HG03520 (cell line): ENCODE data around the gene TMEM145.
"Not testable (repeated sequence)": the region's sequence is repeated elsewhere in the genome, so short reads cannot be mapped to it uniquely, and the experiment has no call there.

ENCODE experiments used
- ATAC-seq: cut with Tn5 transposase; IDR thresholded peaks from one replicate; pipeline ENCODE4 v1.9.1; 2021; ENCODE audit warnings: mild to moderate bottlenecking, moderate library complexity; ENCODE audit not compliant: unreplicated experiment

The TMEM145 gene

DNA sequence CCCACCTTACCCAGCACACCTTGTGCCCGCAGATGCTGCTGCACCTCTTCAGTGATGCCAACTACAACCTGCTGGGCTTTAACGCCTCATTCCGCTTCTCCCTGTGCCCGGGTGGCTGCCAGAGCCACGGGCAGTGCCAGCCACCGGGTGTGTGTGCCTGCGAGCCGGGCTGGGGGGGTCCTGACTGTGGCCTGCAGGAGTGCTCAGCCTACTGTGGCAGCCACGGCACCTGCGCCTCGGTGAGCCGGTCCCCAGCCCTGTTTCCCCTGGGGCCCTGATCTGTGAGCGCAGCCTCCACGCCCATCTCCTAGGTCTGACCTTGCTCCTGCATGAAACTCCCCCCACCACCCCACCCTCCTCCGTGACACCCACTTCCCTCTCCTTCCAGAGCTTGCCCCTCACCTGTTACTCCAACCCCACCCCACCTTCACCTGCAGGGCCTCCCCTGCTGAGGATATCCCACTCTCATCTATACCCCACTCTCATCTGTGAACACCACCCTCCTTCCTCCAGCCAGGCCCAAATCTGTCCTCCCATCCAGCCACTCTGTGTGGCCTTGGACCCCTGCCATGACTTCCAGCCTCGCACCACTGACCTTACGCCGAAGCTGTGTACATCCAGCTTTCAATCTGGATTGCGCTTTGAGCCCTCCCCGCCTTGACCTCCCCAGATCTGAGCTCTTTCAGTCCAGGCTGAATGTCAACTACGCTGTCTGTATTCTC is 21.0 kb downstream of the TMEM145 start:
- no peak for ATAC-seq

DNA sequence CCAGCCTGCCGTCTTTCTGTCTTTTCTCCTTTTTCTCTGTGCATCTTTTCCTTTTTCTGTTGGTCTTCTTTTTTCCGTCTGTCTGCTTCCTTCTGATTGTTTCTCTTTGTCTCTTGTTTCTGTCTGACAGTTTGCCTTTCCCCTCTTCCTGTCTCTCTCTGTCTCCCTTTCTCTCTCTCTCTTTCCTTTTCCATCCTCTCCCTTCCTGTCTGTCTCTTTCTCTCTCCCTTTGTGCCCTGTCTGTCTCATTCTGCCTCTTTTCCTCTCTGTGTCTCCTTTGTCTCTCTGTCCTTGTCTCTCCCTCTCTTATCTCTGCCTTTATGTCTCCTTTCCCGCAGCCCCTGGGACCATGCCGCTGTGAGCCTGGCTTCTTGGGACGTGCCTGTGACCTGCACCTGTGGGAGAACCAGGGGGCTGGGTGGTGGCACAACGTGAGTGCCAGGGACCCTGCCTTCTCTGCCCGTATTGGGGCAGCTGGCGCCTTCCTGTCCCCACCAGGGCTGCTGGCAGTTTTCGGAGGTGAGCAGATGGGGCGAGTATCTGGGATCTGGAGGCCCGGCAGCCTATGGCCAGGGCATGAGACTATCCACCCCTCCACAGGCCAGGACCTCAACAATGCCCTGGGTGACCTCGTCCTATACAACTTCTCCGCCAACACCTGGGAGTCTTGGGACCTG is 21.7 kb downstream of the TMEM145 start:
- ATAC-seq: no peak

DNA sequence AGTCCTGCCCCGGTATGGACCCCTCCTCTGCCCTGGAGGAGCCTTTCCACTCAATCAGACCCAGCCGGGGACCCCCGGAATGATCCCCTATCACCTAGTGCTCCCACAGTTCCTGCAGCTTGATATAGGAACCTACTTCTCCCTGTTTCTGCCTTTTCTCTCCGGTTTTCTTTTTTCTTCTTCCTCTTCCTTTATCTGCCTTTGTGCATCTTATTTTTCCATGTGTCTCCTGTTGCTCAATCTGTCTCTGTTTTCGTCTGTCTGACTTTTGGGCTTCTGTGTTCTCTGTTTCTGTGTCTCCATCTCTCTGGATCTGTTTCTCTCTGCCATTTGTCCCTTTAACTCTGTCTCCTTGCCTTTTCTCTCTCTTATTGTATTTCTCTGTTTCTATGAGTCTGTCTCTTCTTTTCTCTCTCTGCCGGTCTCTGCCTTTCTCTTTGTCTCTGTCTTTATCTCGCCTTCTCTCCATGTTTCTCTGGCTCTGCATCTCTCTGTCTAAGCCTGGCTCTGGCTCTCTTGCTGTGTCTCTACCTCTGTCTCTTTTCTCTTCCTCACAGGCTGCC is 22.3 kb downstream of the TMEM145 start:
- ATAC-seq: no peak

DNA sequence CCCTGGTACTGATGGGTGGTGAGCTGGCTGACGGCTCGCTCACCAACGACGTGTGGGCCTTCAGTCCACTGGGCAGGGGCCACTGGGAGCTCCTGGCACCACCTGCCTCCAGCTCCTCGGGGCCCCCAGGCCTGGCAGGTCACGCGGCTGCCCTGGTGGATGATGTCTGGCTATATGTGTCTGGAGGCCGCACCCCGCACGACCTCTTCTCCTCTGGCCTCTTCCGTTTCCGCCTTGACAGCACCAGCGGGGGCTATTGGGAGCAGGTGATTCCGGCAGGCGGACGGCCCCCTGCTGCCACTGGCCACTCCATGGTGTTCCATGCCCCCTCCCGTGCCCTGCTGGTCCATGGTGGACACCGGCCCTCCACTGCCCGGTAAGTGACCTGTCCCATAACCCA is 22.9 kb downstream of the TMEM145 start:
- no peak for ATAC-seq

DNA sequence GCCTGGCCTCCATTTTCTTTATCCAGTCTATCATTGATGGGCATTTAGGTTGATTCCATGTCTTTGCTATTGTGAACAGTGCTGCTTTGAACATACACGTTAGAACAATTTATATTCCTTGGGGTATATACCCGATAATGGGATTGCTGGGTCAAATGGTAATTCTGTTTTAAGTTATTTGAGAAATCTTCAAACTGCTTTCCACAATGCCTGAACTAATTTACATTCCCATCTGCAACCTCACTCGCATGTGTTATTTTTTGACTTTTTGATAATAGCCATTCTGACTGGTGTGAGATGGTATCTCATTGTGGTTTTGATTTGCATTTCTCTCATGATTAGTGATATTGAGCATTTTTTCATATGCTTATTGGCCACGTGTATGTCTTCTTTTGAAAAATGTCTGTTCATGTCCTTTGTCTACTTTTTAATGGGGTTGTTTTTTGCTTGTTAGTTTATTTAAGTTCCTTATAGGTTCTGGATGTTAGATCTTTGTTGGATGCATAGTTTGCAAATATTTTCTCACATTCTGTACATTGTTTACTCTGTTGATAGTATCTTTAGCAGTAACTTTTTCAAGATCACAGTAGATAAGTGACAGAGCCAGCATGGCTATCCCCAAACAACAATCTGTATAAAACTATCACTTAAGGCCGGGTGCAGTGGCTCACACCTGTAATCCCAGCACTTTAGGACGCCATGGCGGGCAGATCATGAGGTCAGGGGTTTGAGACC is 26.2 kb downstream of the TMEM145 start:
- ATAC-seq: not testable (repeated sequence)

DNA sequence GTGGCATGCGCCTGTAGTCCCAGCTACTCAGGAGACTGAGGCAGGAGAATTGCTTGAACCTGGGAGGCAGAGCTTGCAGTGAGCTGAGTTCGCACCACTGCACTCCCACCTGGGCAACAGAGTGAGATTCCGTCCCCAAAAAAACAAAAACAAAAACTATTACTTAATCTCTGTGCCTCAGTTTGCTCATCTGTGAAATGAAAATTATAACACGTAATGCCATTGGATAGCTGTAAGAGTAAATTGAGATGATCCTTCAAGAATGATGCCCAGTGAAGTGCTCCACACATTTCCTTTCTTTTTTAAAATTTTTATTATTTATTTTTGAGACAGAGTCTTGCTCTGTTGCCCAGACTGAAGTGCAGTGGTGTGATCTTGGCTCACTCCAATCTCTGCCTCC is 26.8 kb downstream of the TMEM145 start:
- ATAC-seq: not testable (repeated sequence)

DNA sequence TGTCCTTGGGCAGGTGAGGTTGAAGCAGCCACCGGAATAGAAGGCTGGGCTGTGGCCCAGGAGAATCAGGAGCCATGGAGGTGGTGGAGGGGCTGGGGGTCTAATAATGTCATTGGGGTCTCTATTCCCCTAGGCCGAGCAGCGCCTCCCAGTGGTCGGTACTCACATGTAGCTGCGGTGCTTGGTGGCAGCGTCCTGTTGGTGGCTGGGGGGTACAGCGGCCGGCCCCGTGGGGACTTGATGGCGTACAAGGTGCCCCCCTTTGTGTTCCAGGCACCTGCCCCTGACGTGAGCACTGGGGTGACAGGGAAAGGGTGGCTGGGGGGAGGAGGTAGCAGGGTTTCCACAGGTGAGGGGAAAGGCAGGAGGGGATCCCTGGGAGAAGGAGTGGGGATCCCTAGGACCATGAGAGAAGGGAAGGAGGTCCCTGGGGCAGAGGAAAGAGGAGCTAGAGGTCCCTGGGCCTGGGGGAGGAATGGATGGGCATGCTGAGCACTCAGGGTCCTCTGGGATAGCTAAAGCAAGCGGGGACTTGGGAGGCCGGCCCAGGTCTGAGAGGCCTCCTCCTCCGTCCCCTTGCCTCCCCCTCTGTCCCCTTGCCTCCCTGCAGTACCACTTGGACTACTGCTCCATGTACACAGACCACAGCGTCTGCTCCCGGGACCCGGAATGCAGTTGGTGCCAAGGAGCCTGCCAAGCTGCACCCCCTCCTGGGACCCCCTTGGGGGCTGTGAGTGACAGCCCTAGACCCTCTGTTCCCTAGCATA is 30.4 kb downstream of the TMEM145 start:
- ATAC-seq: no peak

DNA sequence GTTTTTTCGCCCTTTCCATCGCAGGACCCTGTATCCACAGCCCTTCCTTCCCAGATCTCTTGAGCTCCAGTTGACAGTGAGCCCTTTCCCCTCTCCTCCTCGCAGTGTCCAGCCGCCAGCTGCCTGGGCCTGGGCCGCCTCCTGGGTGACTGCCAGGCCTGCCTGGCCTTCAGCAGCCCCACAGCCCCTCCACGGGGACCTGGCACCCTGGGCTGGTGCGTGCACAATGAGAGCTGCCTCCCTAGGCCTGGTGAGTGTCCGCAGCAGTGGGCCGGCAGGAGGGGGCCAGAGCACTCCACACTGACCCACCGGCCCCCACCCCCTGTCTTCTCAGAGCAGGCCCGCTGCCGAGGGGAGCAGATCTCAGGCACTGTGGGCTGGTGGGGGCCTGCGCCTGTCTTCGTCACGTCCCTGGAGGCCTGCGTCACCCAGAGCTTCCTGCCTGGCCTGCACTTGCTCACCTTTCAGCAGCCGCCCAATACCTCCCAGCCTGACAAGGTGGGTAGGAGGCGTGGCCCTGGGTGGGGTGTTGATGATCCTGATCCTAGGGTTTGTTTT is 31.3 kb downstream of the TMEM145 start:
- no peak for ATAC-seq

DNA sequence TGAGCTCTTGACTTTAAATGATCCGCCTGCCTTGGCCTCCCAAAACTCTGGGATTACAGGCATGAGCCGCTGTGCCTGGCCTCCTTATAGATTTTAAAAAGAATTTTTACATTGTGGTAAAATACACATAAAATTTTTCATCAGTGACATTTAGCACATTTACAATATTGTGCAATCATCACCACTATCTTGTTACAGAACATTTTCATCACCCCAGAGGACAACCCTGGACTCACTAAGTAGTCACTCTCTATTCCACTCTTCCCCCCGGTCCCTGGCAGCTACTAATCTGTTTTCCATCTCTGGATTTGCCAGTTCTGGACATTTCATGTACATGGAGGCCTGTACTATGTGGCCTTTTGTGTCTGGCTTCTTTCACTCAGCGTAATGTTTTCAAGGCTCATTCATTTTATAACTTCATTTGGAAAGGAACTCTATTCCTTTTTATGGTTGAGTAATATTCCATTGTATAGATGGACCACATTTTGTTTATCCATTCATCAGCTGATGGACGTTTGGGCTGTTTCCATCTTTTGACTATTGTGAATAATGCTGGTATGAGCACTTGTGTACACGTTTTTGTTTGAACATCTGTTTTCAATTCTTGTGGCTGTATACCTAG is 32.2 kb downstream of the TMEM145 start:
- ATAC-seq: no peak

DNA sequence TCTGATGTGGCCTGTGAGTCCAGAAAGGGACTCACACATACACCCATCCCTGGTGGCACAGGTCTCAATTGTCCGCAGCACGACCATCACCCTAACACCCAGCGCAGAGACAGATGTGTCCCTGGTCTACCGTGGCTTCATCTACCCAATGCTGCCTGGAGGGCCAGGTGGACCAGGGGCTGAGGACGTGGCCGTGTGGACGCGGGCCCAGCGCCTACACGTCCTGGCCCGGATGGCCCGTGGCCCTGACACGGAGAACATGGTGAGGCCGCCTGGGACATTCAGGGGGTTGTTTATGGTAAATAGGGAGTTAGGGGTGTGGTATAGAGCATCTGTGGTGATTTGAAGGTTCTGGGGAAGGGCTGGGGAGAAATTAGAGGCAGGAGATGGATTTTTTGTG is 35.1 kb downstream of the TMEM145 start:
- ATAC-seq: no peak

DNA sequence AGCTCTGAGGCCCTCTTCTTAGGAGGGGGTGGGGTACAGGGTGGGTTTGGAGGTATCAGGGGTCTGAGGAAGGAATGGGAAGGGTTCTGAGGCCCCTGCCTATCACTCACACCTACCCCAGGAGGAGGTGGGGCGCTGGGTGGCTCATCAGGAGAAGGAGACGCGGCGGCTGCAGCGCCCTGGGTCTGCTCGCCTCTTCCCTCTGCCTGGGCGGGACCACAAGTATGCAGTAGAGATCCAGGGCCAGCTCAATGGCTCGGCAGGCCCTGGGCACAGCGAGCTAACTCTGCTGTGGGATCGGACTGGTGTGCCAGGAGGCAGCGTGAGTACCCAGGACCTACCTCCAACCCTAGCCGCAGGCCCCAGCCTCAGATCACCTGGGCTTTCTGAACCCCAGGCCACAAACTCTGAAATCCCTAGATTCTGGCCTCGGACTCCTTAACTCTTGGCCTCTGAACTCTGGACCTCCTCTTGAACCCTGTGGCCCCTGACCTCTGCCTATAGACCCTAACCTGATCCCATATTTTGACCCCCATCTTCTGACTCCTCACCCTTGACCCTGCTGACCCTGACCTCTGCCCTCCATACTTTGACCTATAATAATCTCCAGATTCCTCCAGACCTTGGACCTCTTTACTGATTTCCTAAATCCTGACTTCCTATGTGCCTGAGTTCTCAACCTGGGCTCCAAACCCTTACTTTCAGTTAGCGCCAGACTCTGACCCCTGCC is 36.4 kb downstream of the TMEM145 start:
- no peak for ATAC-seq

DNA sequence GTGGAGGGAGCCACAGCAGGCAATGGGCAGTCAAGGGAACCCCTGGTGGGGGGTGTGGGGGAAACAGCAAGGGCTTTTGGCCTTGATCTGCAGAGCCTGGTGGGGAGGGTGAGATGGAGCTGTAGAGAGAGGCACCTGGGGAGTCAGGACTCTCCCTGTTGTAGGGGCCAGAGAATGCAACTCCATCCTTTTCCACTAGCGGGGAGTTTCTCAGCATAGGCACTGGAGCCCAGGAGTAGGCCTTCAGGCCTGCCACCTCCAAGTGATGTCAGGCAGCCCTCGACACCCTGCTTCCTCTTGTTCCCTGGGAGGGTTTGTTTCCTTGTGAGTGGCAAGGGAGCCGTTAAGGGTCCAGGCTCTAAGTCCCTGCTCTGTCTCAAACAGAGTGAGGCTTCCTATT is 37.3 kb downstream of the TMEM145 start:
- ATAC-seq: no peak

DNA sequence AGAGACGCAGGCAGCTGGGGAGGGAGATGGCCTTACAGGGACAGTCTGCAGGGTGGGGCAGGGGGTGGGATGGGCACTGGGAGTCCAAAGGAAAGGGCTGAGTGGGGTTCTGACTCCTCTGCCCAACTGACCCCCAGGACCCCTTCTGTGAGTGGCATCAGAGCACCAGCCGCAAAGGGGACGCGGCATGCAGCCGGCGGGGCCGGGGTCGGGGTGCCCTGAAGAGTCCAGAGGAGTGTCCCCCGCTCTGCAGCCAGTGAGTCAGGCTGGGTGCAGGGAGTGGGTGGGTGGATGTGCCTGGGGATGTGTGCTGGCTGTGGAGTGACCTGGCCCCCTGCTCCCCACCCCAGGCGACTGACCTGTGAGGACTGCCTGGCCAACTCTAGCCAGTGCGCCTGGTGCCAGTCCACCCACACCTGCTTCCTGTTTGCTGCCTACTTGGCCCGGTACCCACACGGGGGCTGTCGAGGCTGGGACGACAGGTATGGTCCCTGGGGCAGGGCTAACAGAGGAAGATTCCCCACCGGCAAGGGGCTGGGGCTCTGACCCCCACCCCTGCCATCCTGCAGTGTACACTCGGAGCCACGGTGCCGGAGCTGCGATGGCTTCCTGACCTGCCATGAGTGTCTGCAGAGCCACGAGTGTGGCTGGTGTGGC is 38.1 kb downstream of the TMEM145 start:
- no peak for ATAC-seq

DNA sequence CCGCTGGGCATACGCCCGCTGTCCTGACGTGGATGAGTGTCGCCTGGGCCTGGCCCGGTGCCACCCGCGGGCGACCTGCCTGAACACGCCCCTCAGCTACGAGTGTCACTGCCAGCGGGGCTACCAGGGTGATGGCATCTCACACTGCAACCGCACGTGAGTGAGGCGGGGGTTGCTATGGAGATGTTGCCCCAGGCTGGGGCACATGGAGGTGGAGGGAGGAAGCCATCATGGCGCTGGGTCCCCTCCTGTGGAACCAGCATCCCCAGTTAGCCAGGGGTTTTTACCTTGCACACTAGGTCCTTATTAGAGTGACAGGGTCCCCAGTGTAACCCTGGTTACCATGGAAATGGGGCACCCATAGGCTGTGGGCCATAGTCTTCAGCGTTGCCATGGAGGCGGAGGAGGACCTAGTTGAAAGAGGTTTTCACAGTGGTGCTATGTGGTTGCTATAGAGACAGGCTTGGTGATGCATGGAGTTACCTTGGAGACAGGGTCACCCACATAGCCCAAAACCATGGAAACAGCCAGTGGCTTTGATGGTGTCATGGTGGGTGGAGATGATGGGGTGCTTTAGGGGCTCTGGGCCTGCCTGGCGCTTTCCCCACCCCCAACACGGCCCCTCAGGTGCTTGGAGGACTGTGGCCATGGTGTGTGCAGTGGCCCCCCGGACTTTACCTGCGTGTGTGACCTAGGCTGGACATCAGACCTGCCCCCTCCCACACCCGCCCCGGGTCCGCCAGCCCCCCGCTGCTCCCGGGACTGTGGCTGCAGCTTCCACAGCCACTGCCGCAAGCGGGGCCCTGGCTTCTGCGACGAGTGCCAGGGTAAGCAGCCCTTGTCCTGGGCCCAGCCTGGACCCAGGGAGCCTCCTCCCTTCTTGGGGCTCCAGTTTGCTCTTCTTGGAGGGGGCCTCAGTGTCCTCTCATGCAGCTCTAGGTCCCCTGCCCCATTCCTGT is 39.5 kb downstream of the TMEM145 start:
- no peak for ATAC-seq

DNA sequence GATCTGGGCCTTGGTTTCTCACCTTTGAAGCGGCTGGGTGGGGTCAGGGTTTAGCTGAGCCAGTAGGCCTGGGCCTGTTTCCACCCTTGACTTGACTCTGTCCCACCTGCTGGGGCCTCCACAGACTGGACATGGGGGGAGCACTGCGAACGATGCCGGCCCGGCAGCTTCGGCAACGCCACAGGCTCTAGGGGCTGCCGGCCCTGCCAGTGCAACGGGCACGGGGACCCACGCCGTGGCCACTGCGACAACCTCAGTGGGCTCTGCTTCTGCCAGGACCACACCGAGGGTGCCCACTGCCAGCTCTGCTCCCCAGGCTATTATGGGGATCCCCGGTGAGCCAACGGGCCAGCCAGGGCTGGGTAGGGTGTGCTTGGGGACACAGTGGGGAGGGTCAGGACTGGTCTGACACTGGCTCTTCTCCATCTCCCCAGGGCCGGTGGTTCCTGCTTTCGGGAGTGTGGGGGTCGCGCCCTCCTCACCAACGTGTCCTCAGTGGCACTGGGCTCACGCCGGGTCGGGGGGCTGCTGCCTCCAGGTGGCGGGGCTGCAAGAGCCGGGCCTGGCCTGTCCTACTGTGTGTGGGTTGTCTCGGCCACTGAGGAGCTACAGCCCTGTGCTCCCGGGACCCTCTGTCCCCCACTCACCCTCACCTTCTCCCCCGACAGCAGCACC is 40.4 kb downstream of the TMEM145 start:
- ATAC-seq: no peak

DNA sequence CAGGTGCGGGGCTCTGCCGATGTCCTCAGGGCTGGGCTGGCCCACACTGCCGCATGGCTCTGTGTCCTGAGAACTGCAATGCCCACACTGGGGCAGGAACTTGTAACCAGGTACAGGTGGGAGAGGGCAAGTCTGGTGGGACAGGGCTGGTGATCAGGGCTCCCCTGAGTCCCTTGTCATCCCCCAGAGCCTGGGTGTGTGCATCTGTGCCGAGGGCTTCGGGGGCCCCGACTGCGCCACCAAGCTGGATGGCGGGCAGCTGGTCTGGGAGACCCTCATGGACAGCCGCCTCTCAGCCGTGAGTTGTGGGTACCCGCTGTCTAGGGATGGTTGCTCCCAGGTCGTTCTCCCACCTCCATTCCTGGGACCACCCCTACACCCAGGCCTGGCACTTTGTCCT is 42.8 kb downstream of the TMEM145 start:
- no peak for ATAC-seq

DNA sequence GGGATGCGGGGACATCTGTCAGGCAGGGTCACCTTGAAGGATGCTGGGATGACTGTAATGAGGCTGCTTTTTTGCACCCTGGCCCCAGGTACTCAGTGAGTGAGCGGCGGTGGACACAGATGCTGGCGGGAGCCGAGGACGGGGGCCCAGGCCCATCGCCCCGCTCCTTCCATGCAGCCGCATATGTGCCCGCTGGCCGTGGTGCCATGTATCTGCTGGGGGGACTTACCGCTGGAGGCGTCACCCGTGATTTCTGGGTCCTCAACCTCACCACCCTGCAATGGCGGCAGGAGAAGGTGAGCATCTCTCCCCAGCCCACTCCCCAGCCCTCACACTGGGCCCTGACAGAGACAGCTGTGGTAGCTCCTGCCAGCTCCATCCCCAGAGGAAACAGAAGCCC is 43.6 kb downstream of the TMEM145 start:
- no peak for ATAC-seq
